ENCODE data around the gene GMPR2.

GMPR2 gene

GRCh38 chr14:24252289-24253124, 19.8 kb downstream of the GMPR2 start:
- TF ChIP-seq EZH2phosphoT487 (IDR thresholded peaks at IDR 0.05; ENCODE audit: low read depth) (no peak), CTCF (IDR thresholded peaks at IDR 0.05; ENCODE audit: low read depth, low read length) (no peak)
- Histone ChIP-seq H3K79me2 (ENCODE audit: low read length) (no peaks in the 10 kb centered on the region), H4K20me1 (ENCODE audit: insufficient read depth, low read length) (no peaks in the 10 kb centered on the region), H2AFZ (ENCODE audit: low read depth, low read length) (no peak overlapping the region), H3K4me1 (ENCODE audit: low read length) (peaks cover 17% of the 10 kb centered on the region), H3K4me2 (ENCODE audit: low read length) (no peak overlapping the region), H3K4me3 (ENCODE audit: low read length) (no peak overlapping the region), H3K9me3 (ENCODE audit: insufficient read depth, low read length) (no peaks in the 10 kb centered on the region), H3K27me3 (ENCODE audit: low read depth, low read length) (no peaks in the 10 kb centered on the region), H3K9ac (ENCODE audit: low read length) (no peak overlapping the region), H3K27ac (ENCODE audit: low read length) (no peak overlapping the region), H3K36me3 (replicated peaks; ENCODE audit: low read depth, low read length) (no peaks in the 10 kb centered on the region)

- Histone ChIP-seq H3K4me3 (ENCODE audit: low read length) (no peak overlapping the region), H3K9me3 (ENCODE audit: insufficient read depth, low read length) (no peaks in the 10 kb centered on the region), H3K36me3 (replicated peaks; ENCODE audit: low read depth, low read length) (no peaks in the 10 kb centered on the region), H3K4me2 (ENCODE audit: low read length) (no peak overlapping the region), H2AFZ (ENCODE audit: low read depth, low read length) (no peak overlapping the region), H3K79me2 (ENCODE audit: low read length) (no peaks in the 10 kb centered on the region), H4K20me1 (ENCODE audit: insufficient read depth, low read length) (no peaks in the 10 kb centered on the region), H3K27me3 (ENCODE audit: low read depth, low read length) (no peaks in the 10 kb centered on the region), H3K27ac (ENCODE audit: low read length) (no peak overlapping the region), H3K9ac (ENCODE audit: low read length) (no peak overlapping the region), H3K4me1 (ENCODE audit: low read length) (peaks cover 12% of the 10 kb centered on the region)
- TF ChIP-seq EZH2phosphoT487 (IDR thresholded peaks at IDR 0.05; ENCODE audit: low read depth) (no peak), CTCF (IDR thresholded peaks at IDR 0.05; ENCODE audit: low read depth, low read length) (no peak)
Measured at GRCh38 chr14:24253936-24254335, 21.2 kb downstream of the GMPR2 start.

- Histone ChIP-seq H3K27me3 (ENCODE audit: low read depth, low read length) (no peaks in the 10 kb centered on the region), H3K4me3 (ENCODE audit: low read length) (no peak overlapping the region), H3K4me1 (ENCODE audit: low read length) (peaks cover 12% of the 10 kb centered on the region)
Measured at GRCh38 chr14:24254630-24255392, 22.1 kb downstream of the GMPR2 start.

More at GRCh38 chr14:24254630-24255392, 22.1 kb downstream of the GMPR2 start:
- no peak for TF ChIP-seq CTCF (IDR thresholded peaks at IDR 0.05; ENCODE audit: low read depth, low read length)
- TF ChIP-seq EZH2phosphoT487 (IDR thresholded peaks at IDR 0.05; ENCODE audit: low read depth) = no peak
- no peaks in the 10 kb centered on the region for H4K20me1 ChIP-seq (ENCODE audit: insufficient read depth, low read length)
- no peaks in the 10 kb centered on the region for H3K36me3 ChIP-seq (replicated peaks; ENCODE audit: low read depth, low read length)
- H3K79me2 ChIP-seq (ENCODE audit: low read length) = no peaks in the 10 kb centered on the region
- H3K4me2 ChIP-seq (ENCODE audit: low read length) = no peak overlapping the region
- no peak overlapping the region for H3K27ac ChIP-seq (ENCODE audit: low read length)
- no peaks in the 10 kb centered on the region for H3K9me3 ChIP-seq (ENCODE audit: insufficient read depth, low read length)
- H3K9ac ChIP-seq (ENCODE audit: low read length) = no peak overlapping the region
- H2AFZ ChIP-seq (ENCODE audit: low read depth, low read length) = no peak overlapping the region

Data from OCI-LY3 (cell line).